ENCODE data around the gene TLL2.

- no peak for TF ChIP-seq SIN3A (IDR thresholded peaks at IDR 0.05; ENCODE audit: borderline replicate concordance, insufficient read depth, low read length)
- no peak for TF ChIP-seq REST (IDR thresholded peaks at IDR 0.05; ENCODE audit: insufficient read depth in 1 of 2, low read depth in 2 of 2, low read length in 2 of 2)
These were observed 134.0 kb downstream of the TLL2 start for GRCh38 chr10:96379758-96380157.
